HEK293 (cell line): ENCODE data around the gene LPIN1.

Source experiments
- CTCF ChIA-PET: fragments of 350-600 bp; formaldehyde crosslinking; extraction: SDS; loops from one replicate; lab custom pipeline; 2021; ENCODE audit warnings: antibody characterized with exemption; lab: Yijun Ruan, JAX
- POLR2A ChIA-PET: fragments of 300-600 bp; formaldehyde crosslinking; extraction: SDS; loops from one replicate; lab custom pipeline; 2020; ENCODE audit warnings: antibody characterized with exemption, inconsistent platforms; lab: Yijun Ruan, JAX
- H3K27ac ChIP-seq: fragments of 200-500 bp; sonication (Bioruptor generic); 2 replicates; pipeline ENCODE4 v1.5.1; 2014; ENCODE audit warnings: low read depth, low read length, control low read depth, inconsistent platforms; ENCODE audit errors: extremely low read depth
- H3K36me3 ChIP-seq, 2 experiments: fragments of 200-500 bp in 1 of 2; sonication (Bioruptor generic) in 1 of 2; 1 replicate in 1 of 2; 2 replicates in 1 of 2; pipeline ENCODE4 v1.5.1; 2014 to 2017; ENCODE audit warnings: inconsistent platforms in 2 of 2, low read length in 2 of 2; ENCODE audit not compliant: control insufficient read depth in 2 of 2, insufficient read depth in 1 of 2
- H3K4me1 ChIP-seq: fragments of 200-500 bp; sonication (Bioruptor generic); 2 replicates; pipeline ENCODE4 v1.5.1; 2014; ENCODE audit warnings: mild to moderate bottlenecking, low read length, inconsistent platforms; ENCODE audit not compliant: control insufficient read depth, insufficient read depth
- H3K4me3 ChIP-seq: 2 replicates; pipeline ENCODE4 v1.5.1; 2011; ENCODE audit warnings: low read depth, mild to moderate bottlenecking, control low read depth, low read length, moderate library complexity
- H3K9me3 ChIP-seq: fragments of 200-500 bp; sonication (Bioruptor generic); 2 replicates; pipeline ENCODE4 v1.5.1; 2014; ENCODE audit warnings: low read depth, low read length, inconsistent platforms; ENCODE audit not compliant: control insufficient read depth, insufficient read depth
- BCL11A ChIP-seq: fragments of 450-650 bp; formaldehyde crosslinking; IDR thresholded peaks from 2 replicates; pipeline ENCODE4 v1.5.1; 2016; ENCODE audit warnings: low read depth, missing biosample characterization, missing genetic modification characterization
- EGR2 ChIP-seq: fragments of 450-650 bp; formaldehyde crosslinking; IDR thresholded peaks from 2 replicates; pipeline ENCODE4 v1.5.1; 2016; ENCODE audit warnings: low read depth, missing biosample characterization, missing genetic modification characterization
- GLIS1 ChIP-seq: fragments of 450-650 bp; formaldehyde crosslinking; IDR thresholded peaks from 2 replicates; pipeline ENCODE4 v1.5.1; 2016; ENCODE audit warnings: missing biosample characterization, missing genetic modification characterization
- MEIS1 ChIP-seq: sonication (generic); formaldehyde crosslinking; IDR thresholded peaks from 2 replicates; pipeline ENCODE4 v1.8.1; 2022; ENCODE audit warnings: missing genetic modification reagents, mild to moderate bottlenecking, borderline replicate concordance
- OSR2 ChIP-seq: fragments of 450-650 bp; formaldehyde crosslinking; IDR thresholded peaks from 2 replicates; pipeline ENCODE4 v1.5.1; 2016; ENCODE audit warnings: missing biosample characterization, missing genetic modification characterization
- ZFHX2 ChIP-seq: fragments of 450-650 bp; formaldehyde crosslinking; conservative IDR thresholded peaks from 2 replicates; pipeline ENCODE4 v1.5.1; 2016; ENCODE audit warnings: missing biosample characterization, missing genetic modification characterization
- ZNF202 ChIP-seq: fragments of 450-650 bp; formaldehyde crosslinking; IDR thresholded peaks from 2 replicates; pipeline ENCODE4 v1.5.1; 2016; ENCODE audit warnings: missing biosample characterization, missing genetic modification characterization, borderline replicate concordance
- ZNF266 ChIP-seq: fragments of 450-650 bp; formaldehyde crosslinking; IDR thresholded peaks from 2 replicates; pipeline ENCODE4 v1.5.1; 2016; ENCODE audit warnings: missing biosample characterization, missing genetic modification characterization, low read depth
- ZNF324 ChIP-seq: fragments of 450-650 bp; formaldehyde crosslinking; IDR thresholded peaks from 2 replicates; pipeline ENCODE4 v1.5.1; 2016; ENCODE audit warnings: missing biosample characterization, missing genetic modification characterization
- ZNF341 ChIP-seq: fragments of 450-650 bp; formaldehyde crosslinking; IDR thresholded peaks from 2 replicates; pipeline ENCODE4; 2016; ENCODE audit warnings: low read depth, missing biosample characterization, missing genetic modification characterization
- ZNF394 ChIP-seq: fragments of 450-650 bp; formaldehyde crosslinking; IDR thresholded peaks from 2 replicates; pipeline ENCODE4 v1.5.1; 2016; ENCODE audit warnings: missing biosample characterization, missing genetic modification characterization, mild to moderate bottlenecking, moderate library complexity, borderline replicate concordance
- ZNF555 ChIP-seq: fragments of 450-650 bp; formaldehyde crosslinking; conservative IDR thresholded peaks from 2 replicates; pipeline ENCODE4 v1.5.1; 2017; ENCODE audit warnings: missing biosample characterization, mild to moderate bottlenecking, missing genetic modification characterization, inconsistent platforms
- ZNF558 ChIP-seq: fragments of 450-650 bp; formaldehyde crosslinking; IDR thresholded peaks from 2 replicates; pipeline ENCODE4 v1.5.1; 2016; ENCODE audit warnings: missing biosample characterization, missing genetic modification characterization
- ZNF660 ChIP-seq: fragments of 450-650 bp; IDR thresholded peaks from 2 replicates; pipeline ENCODE4 v1.5.1; 2018; ENCODE audit warnings: missing biosample characterization, mild to moderate bottlenecking, missing genetic modification characterization
- ZSCAN18 ChIP-seq: fragments of 450-650 bp; formaldehyde crosslinking; IDR thresholded peaks from 2 replicates; pipeline ENCODE4 v1.5.1; 2016; ENCODE audit warnings: missing biosample characterization, missing genetic modification characterization
- TF ChIP-seq, protein P1 (sequence below): fragments of 450-650 bp; formaldehyde crosslinking; IDR thresholded peaks from 2 replicates; pipeline ENCODE4 v1.5.1; 2016; ENCODE audit warnings: missing biosample characterization, missing genetic modification characterization

Gene LPIN1

DNA sequence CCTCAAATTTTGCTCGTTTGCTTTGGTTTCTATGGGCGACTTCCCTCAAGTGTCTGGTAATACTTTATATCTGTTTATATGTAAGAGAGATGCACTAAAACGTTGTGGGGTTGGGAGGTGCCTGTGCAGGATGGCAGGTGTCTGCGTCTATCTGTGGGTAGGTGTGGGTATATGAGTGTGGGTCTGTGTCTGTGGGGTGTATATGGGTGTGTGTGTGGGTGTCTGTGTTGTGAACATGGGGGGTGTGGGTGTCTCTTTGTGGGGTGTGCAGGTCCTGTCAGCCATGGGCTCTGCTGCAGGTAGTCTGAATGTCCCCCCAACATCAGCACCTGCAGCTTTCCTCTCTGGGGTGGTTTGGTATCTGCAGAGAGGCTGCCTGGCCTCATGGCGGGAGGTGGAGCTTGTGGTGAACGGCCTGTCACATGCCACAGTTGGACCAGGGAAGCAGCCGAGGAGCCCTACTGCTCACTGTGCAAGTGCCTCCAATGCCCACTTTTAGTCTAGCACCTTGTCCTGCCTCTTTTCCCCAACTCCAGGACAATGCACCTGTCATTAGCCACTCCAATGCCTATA, 90.3 kb downstream of the LPIN1 start:
- no peaks in the 10 kb centered on the region for H3K4me1 ChIP-seq
- peak; percentile 54 for TF ChIP-seq ZFHX2 (tag by site-specific recombination)
- TF ChIP-seq ZNF660 (tag by site-specific recombination) = no peak
- peak; percentile 69; the same call in 1 of the 2 replicates for TF ChIP-seq EGR2 (tag by site-specific recombination)
- TF ChIP-seq, protein P1, sequence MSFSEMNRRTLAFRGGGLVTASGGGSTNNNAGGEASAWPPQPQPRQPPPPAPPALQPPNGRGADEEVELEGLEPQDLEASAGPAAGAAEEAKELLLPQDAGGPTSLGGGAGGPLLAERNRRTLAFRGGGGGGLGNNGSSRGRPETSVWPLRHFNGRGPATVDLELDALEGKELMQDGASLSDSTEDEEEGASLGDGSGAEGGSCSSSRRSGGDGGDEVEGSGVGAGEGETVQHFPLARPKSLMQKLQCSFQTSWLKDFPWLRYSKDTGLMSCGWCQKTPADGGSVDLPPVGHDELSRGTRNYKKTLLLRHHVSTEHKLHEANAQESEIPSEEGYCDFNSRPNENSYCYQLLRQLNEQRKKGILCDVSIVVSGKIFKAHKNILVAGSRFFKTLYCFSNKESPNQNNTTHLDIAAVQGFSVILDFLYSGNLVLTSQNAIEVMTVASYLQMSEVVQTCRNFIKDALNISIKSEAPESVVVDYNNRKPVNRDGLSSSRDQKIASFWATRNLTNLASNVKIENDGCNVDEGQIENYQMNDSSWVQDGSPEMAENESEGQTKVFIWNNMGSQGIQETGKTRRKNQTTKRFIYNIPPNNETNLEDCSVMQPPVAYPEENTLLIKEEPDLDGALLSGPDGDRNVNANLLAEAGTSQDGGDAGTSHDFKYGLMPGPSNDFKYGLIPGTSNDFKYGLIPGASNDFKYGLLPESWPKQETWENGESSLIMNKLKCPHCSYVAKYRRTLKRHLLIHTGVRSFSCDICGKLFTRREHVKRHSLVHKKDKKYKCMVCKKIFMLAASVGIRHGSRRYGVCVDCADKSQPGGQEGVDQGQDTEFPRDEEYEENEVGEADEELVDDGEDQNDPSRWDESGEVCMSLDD (tag by site-specific recombination) = no peak
- no peak for TF ChIP-seq ZNF394 (tag by site-specific recombination)
- TF ChIP-seq ZNF324 = no peak
- TF ChIP-seq ZNF266 (tag by site-specific recombination) = no peak
- TF ChIP-seq ZNF558 = no peak
- TF ChIP-seq ZNF341 (tag by site-specific recombination) = no peak
- no peak for TF ChIP-seq ZSCAN18 (tag by site-specific recombination)
- H3K27ac ChIP-seq = no peak overlapping the region
- no peaks in the 10 kb centered on the region for H3K9me3 ChIP-seq
- ChIA-PET CTCF (interaction anchor here (0.6 kb wide), 1 partner anchor 212 kb away, joined by 3 read pairs; no protein-coding TSS in a partner anchor), POLR2A (no interaction called here)
- no peak overlapping the region for H3K4me3 ChIP-seq
- no peaks in the 10 kb centered on the region for H3K36me3 ChIP-seq

DNA sequence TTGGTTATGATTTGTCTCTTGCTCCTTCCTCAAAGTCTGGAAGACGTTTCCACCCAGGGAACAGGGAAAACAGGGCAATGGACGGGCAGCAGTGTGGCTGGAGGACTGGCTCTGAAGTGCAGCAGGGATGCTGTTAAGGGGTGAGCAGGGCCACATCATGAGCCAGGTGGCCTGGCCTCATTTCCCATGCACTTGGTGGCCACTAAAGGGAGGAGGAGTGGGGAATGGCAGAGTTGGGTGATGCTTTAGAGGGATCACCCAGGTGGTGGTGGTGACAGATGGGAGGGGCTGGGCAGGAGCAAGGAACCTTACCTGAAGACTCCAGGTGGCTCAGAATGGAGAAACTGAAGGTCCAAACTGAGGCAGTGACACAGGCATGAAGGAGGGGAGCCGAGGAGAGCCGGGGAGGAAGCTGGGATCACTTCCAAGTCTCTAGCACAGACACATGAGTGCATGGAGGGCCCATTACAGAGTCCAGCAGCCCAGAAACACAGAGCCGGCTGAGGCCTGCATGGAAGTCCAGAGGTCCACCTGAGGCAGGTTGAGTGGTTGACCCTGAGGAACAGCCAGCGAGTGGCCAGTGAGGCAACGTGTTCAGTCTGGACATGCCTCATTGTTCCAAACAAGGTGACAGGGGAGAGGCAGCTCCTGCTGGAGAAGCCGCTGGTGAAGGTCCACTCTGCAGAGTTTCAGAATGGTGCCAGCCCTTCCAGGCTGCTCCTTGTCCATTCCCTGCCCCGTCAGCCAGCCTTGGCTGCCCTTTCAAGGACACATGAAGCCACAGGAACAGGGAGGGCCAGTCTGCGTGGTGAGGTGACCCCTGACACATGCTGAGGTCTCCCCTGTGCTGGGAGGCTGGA, 91.7 kb downstream of the LPIN1 start:
- TF ChIP-seq ZNF202 (tag by site-specific recombination) (no peak), BCL11A (tag by site-specific recombination) (no peak), ZNF555 (tag by site-specific recombination) (no peak), MEIS1 (no peak)
- no peak overlapping the region for H3K4me3 ChIP-seq
- H3K9me3 ChIP-seq = no peaks in the 10 kb centered on the region
- H3K36me3 ChIP-seq = no peaks in the 10 kb centered on the region
- H3K4me1 ChIP-seq = no peaks in the 10 kb centered on the region
- POLR2A ChIA-PET = no interaction called here
- CTCF ChIA-PET = interaction anchor here (0.6 kb wide), 1 partner anchor 89 kb away, joined by 4 read pairs; no protein-coding TSS in a partner anchor
- H3K27ac ChIP-seq = no peak overlapping the region

GRCh38 chr2:11839916-11840315, 93.5 kb downstream of the LPIN1 start:
- no peaks in the 10 kb centered on the region for H3K4me1 ChIP-seq
- no peak overlapping the region for H3K4me3 ChIP-seq
- TF ChIP-seq OSR2 (tag by site-specific recombination) (no peak), GLIS1 (tag by site-specific recombination) (peak; percentile 23; the same call in 1 of the 2 replicates)
- no peaks in the 10 kb centered on the region for H3K36me3 ChIP-seq
- H3K27ac ChIP-seq = no peak overlapping the region
- POLR2A ChIA-PET = no interaction called here
- CTCF ChIA-PET = no interaction called here
- H3K9me3 ChIP-seq = no peaks in the 10 kb centered on the region
